ENCODE measurements around the gene CMIP.

DNA sequence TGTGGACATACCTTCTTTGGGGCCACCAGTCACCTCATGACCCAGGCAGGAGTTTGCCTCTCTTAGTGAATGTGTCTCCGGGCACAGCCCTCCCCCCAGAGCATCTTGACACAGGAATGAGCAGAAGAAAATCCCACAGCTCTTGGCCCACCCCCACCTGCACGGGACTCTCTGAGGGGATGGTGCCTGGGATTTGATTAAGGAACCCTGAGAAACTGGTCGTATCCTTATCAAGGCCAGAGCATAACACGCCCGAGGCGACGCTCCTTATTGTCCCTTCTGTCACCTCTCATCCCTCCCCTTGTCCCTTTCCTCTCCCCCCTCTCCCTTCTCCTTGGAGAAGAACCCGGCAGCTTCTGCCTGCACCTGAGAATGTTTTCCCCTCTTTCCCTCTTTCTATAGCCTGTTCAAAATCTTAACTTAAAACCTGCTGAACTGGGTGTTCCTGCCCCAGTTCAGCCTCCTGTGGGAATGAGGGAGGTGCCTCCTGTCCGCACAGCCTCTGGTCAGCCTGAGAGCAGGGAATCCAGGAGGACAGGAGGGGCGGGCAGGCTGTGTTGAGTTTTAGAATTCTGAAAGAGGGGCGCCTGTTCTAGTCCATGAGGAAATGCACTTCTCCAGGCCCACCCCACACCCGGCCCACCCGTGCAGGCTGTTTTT lies 193.8 kb downstream of the CMIP start:
- TF ChIP-seq ZBTB7A (IDR thresholded peaks at IDR 0.05; ENCODE audit: low read depth) (no peak), YY1 (IDR thresholded peaks at IDR 0.05; ENCODE audit: low read depth) (no peak), CREB1 (IDR thresholded peaks at IDR 0.05; ENCODE audit: low read depth) (no peak), TCF12 (IDR thresholded peaks at IDR 0.05; ENCODE audit: low read depth) (no peak)
